BLaER1 treated with 17β-estradiol and CSF1 and Interleukin-3, amounts not matched to agents 10 nM and 100 nM (cell line): ENCODE measurements around the gene AUH.

Experiments used
- H3K27ac ChIP-seq, 11 experiments: shearing (Covaris generic); formaldehyde crosslinking; 2 replicates each; pipeline ENCODE4 v1.8.1; 2022
- H3K27me3 ChIP-seq, 11 experiments: shearing (Covaris generic); formaldehyde crosslinking; 2 replicates each; pipeline ENCODE4 v1.8.1; 2022
- H3K36me3 ChIP-seq, 11 experiments: shearing (Covaris generic); formaldehyde crosslinking; 2 replicates each; pipeline ENCODE4 v1.8.1; 2022
- H3K4me1 ChIP-seq, 10 experiments: shearing (Covaris generic); formaldehyde crosslinking; 2 replicates each; pipeline ENCODE4 v1.8.1; 2022
- H3K4me2 ChIP-seq, 11 experiments: shearing (Covaris generic); formaldehyde crosslinking; 2 replicates each; pipeline ENCODE4 v1.8.1; 2022
- H3K4me3 ChIP-seq, 10 experiments: shearing (Covaris generic); formaldehyde crosslinking; 2 replicates each; pipeline ENCODE4 v1.8.1; 2022
- H3K9ac ChIP-seq, 11 experiments: shearing (Covaris generic); formaldehyde crosslinking; 2 replicates each; pipeline ENCODE4 v1.8.1; 2022
- H3K9me3 ChIP-seq, 11 experiments: shearing (Covaris generic); formaldehyde crosslinking; replicated peaks in 1 of 11; 2 replicates each; pipeline ENCODE4 v1.8.1; 2022
- H4K20me1 ChIP-seq, 11 experiments: shearing (Covaris generic); formaldehyde crosslinking; 2 replicates each; pipeline ENCODE4 v1.8.1; 2022
- Cebpa-rat ChIP-seq, 11 experiments: shearing (Covaris generic); IDR thresholded peaks; 2 replicates each; pipeline ENCODE4 v1.8.1; 2022

AUH gene

DNA sequence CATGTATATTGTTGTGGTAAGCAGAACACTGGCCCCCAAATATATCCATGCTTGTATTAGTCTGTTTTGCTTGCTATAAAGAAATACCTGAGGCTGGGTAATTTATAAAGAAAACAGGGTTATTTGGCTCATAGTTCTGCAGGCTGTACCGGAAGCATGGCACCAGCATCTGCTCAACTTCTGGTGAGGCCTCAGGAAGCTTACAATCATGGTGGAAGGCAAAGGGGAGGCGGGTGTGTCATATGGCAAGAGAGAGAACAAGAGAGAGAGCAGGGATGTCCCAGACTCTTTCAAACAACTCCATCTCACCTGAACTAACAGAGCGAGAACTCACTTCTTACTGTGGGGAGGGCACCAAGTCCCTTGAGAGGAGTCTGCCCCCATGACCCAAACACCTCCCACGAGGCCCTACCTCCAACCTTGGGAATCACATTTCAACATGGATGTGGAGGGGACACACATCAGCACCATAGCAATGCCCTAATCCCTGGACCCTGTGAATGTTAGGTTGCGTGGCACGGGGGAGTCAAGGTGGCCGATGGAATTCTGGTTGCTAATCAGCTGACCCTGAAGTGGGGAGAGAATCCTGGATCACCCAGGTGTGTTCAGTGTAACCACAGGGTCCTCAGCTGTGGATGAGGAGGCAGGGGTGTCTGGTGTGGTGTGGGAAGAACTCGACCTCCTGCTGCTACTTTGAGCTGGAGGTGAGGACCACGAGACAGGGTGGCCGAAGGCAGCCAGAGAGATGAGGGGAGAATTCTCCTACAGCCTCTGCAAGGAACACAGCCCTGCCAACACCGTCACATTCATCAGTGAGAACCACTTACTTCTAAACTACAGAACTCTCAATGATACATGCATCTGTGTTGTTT, 172.8 kb downstream of the AUH start:
- Histone ChIP-seq H3K27ac (no peak overlapping the region), H3K4me2 (no peak overlapping the region), H3K27me3 (no peaks in the 10 kb centered on the region), H4K20me1 (no peaks in the 10 kb centered on the region), H3K9ac (no peak overlapping the region), H3K9me3 (peaks cover 0 to 7% (median 0%) of the 10 kb centered on the region in 11 experiments; a peak in 3 of 22 replicates), H3K36me3 (no peaks in the 10 kb centered on the region), H3K4me1 (peaks cover 39 to 71% (median 50%) of the 10 kb centered on the region in 10 experiments), H3K4me3 (no peak overlapping the region)
- TF ChIP-seq Cebpa-rat (IDR thresholded peaks at IDR 0.05), result no peak

- TF ChIP-seq Cebpa-rat (IDR thresholded peaks at IDR 0.05), result no peak
- Histone ChIP-seq H3K27me3 (no peaks in the 10 kb centered on the region), H4K20me1 (no peaks in the 10 kb centered on the region), H3K9me3 (peaks cover 0 to 7% (median 0%) of the 10 kb centered on the region in 11 experiments; a peak in 3 of 22 replicates), H3K4me1 (peaks cover 32 to 71% (median 48%) of the 10 kb centered on the region in 10 experiments), H3K4me3 (no peak overlapping the region), H3K36me3 (no peaks in the 10 kb centered on the region), H3K27ac (peak overlapping the region in 4 of 11 experiments; percentile 11 to 42 (median 32); a peak in 4 of 22 replicates), H3K9ac (no peak overlapping the region), H3K4me2 (peak overlapping the region in 6 of 11 experiments; percentile 18 to 50 (median 38); a peak in 7 of 22 replicates)
Observed at GRCh38 chr9:91187965-91188344, 173.8 kb downstream of the AUH start.

DNA sequence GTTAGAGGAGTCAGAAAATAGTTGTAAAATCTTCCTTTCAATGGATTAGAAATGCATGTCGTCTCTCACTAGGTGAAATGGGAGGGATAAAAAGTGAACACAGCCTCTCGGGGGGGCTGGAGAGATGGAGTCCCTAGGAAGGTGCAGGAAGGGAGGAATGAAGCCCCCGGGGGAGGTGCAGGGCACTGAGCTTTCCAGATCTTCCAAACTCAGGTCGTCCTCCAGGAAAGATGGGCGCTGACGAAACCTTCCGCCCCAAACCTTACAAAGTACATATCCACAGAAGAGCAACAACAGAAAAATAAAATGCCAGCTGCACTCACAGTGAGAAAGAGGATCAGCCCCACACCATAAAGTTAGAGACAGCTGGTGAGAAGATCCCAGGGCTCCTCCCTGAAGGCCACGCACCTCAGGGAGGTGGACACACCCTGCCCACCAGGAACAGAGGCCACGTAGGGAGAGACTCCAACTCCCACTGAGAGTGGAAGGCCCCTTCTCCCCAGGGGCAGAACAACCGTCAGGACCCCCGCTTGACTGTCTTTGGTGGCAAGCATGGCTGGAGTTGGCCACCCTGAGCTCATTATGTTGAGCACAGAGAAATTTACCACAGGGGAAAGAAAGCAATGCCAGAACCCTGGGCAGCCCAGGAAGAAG, 174.3 kb downstream of the AUH start:
- Histone ChIP-seq H3K27ac (peak overlapping the region in 5 of 11 experiments; percentile 11 to 42 (median 33); a peak in 5 of 22 replicates), H3K27me3 (no peaks in the 10 kb centered on the region), H3K4me3 (no peak overlapping the region), H3K36me3 (no peaks in the 10 kb centered on the region), H3K9ac (0 out of 22 replicates have a peak overlapping the region, but pooled peaks of 1 of the 11 experiments have one; percentile 27), H3K9me3 (peaks cover 0 to 7% (median 0%) of the 10 kb centered on the region in 11 experiments; a peak in 3 of 22 replicates), H3K4me1 (peaks cover 33 to 71% (median 50%) of the 10 kb centered on the region in 10 experiments), H3K4me2 (peak overlapping the region; percentile 18 to 81 (median 41); a peak in 15 of 22 replicates), H4K20me1 (no peaks in the 10 kb centered on the region)
- no peak for TF ChIP-seq Cebpa-rat (IDR thresholded peaks at IDR 0.05)

GRCh38 chr9:91186632-91187108, 175.0 kb downstream of the AUH start:
- Histone ChIP-seq H3K27me3 (no peaks in the 10 kb centered on the region), H3K9me3 (peaks cover 0 to 7% (median 0%) of the 10 kb centered on the region in 11 experiments; a peak in 3 of 22 replicates), H3K36me3 (no peaks in the 10 kb centered on the region), H3K27ac (peak overlapping the region in 1 of 11 experiments; percentile 26; a peak in 3 of 22 replicates), H3K4me3 (no peak overlapping the region), H4K20me1 (no peaks in the 10 kb centered on the region), H3K4me2 (peak overlapping the region; percentile 3 to 81 (median 41); a peak in 13 of 22 replicates), H3K9ac (no peak overlapping the region), H3K4me1 (peaks cover 28 to 71% (median 50%) of the 10 kb centered on the region in 10 experiments)
- TF ChIP-seq Cebpa-rat (IDR thresholded peaks at IDR 0.05), result no peak

DNA sequence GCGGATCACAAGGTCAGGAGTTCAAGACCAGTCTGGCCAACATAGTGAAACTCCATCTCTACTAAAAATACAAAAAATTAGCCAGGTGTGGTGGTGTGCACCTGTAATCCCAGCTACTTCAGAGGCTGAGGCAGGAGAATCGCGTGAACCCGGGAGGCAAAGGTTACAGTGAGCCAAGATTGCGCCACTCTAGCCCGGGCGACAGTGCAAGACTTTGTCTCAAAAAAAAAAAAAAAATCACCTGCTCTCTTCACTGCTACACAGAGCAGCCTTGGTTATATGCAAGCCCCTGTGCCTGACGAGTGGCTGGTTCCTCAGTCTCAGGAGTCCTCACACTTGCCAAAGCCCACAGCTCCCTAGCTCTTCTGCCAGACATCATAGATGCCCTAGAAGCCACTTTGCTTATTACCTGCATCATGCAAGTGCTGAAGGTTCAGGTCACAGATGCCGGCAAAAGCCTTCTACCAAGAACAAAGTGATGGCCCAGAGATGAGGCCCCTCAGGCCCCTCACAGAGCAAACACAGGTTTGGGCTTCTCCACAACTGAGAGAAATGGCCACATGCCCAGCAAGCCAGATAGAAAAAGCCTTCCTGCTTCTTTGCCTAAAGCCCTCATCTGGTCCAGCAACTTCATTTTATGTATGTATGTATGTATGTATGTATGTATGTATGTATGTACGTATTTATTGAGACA, 176.4 kb downstream of the AUH start:
- H4K20me1 ChIP-seq, result no peaks in the 10 kb centered on the region
- H3K4me1 ChIP-seq, result peaks cover 16 to 71% (median 49%) of the 10 kb centered on the region in 10 experiments
- H3K27ac ChIP-seq, result no peak overlapping the region
- no peak overlapping the region for H3K4me3 ChIP-seq
- H3K4me2 ChIP-seq, result no peak overlapping the region
- H3K9ac ChIP-seq, result no peak overlapping the region
- no peaks in the 10 kb centered on the region for H3K36me3 ChIP-seq
- peaks cover 0 to 7% (median 0%) of the 10 kb centered on the region in 11 experiments; a peak in 3 of 22 replicates for H3K9me3 ChIP-seq
- no peaks in the 10 kb centered on the region for H3K27me3 ChIP-seq
- no peak for TF ChIP-seq Cebpa-rat (IDR thresholded peaks at IDR 0.05)

DNA sequence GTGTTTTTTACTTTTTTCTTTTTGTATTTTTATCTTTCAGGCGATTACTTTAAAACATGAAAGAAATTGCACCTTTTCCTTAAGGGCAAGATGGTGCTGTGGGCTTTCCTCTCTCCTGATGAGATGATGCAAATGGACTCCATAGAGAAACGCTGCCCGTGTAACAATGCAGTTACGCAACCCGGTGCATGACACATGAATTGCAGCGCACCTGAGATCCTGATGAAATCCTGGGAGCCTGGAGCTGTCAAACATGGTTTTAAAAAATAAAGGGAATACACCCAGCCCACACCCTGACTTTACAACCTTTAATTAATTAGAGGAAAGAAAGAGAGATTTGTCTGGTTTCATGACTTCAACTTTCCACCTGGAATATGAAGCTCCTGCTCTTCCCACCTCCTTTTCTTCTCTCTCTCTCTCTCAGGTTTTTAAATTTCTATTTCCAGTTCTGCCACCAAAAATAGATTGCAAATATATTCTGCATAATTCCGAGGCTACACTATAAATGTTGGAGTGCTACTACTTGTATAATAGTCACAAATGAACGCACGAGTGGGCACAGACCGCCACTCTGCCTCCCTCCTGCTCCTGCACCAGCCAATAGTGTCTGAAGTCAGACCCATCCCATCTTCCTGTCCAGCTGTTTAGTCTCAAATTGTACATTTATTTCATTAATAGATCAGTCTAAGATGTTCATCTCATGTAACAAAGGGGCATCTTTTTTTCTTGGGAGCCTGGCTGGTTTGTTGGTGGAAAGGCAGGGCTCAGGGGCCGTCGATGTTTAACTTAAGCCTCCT, 179.1 kb downstream of the AUH start:
- Histone ChIP-seq H3K27me3 (no peaks in the 10 kb centered on the region), H3K27ac (peak overlapping the region in 6 of 11 experiments; percentile 2 to 65 (median 54); a peak in 8 of 22 replicates), H3K4me2 (peak overlapping the region in 10 of 11 experiments; percentile 4 to 82 (median 68); a peak in 19 of 22 replicates), H3K9ac (peak overlapping the region in 4 of 11 experiments; percentile 12 to 69 (median 52); a peak in 6 of 22 replicates), H3K4me1 (peaks cover 26 to 86% (median 73%) of the 10 kb centered on the region in 10 experiments), H3K4me3 (peak overlapping the region in 2 of 10 experiments; percentile 4 to 9; a peak in 1 of 20 replicates), H4K20me1 (no peaks in the 10 kb centered on the region), H3K9me3 (no peaks in the 10 kb centered on the region), H3K36me3 (no peaks in the 10 kb centered on the region)
- peak in 7 of 11 experiments; percentile 11 to 92 (median 50); a peak in 9 of 22 replicates for TF ChIP-seq Cebpa-rat (IDR thresholded peaks at IDR 0.05)

- H3K9me3 ChIP-seq, result peaks cover 0 to under 1% (median 0%) of the 10 kb centered on the region in 11 experiments; a peak in 1 of 22 replicates
- no peaks in the 10 kb centered on the region for H3K36me3 ChIP-seq
- H3K4me3 ChIP-seq, result no peak overlapping the region
- H3K27me3 ChIP-seq, result no peaks in the 10 kb centered on the region
- H3K4me1 ChIP-seq, result peaks cover 24 to 86% (median 77%) of the 10 kb centered on the region in 10 experiments
- no peak for TF ChIP-seq Cebpa-rat (IDR thresholded peaks at IDR 0.05)
- no peaks in the 10 kb centered on the region for H4K20me1 ChIP-seq
- peak overlapping the region in 2 of 11 experiments; percentile 44 to 52; a peak in 1 of 22 replicates for H3K27ac ChIP-seq
- no peak overlapping the region for H3K9ac ChIP-seq
- peak overlapping the region in 8 of 11 experiments; percentile 49 to 82 (median 71); a peak in 12 of 22 replicates for H3K4me2 ChIP-seq
Observed at GRCh38 chr9:91181541-91181940, 180.2 kb downstream of the AUH start.
